ENCODE measurements around the gene OR2L3.
"Not testable (repeated sequence)": the region's sequence is repeated elsewhere in the genome, so short reads cannot be mapped to it uniquely, and the experiment has no call there.

OR2L3 gene

GRCh38 chr1:248046536-248046935, at the start of gene OR2L3:
Gene OR2L3, plus strand, starts transcription at chr1:248046836. Its CDS starts 13,846 bp downstream, at chr1:248060682.
- no peak for DNase-seq

- DNase-seq: no peak
These were observed 47.8 kb upstream of the OR2L3 start for GRCh38 chr1:247998811-247999210.

GRCh38 chr1:248000169-248000568, 46.5 kb upstream of the OR2L3 start:
- no peak for DNase-seq

GRCh38 chr1:248007778-248008177, 38.9 kb upstream of the OR2L3 start:
- no peak for DNase-seq

- DNase-seq: no peak
These were observed 37.0 kb upstream of the OR2L3 start for GRCh38 chr1:248009681-248010080.

- DNase-seq: no peak
These were observed 33.4 kb upstream of the OR2L3 start, which contains the start of gene OR2L5 for GRCh38 chr1:248013229-248013710. Gene OR2L5, plus strand, starts transcription at chr1:248013660. Its CDS starts 8,288 bp downstream, at chr1:248021948.

GRCh38 chr1:248015803-248016202, 30.8 kb upstream of the OR2L3 start:
- DNase-seq: no peak

GRCh38 chr1:248029770-248030169, 16.9 kb upstream of the OR2L3 start, which contains the start of gene OR2L2:
Gene OR2L2, plus strand, starts transcription at chr1:248030070. Its CDS starts 8,198 bp downstream, at chr1:248038268.
- DNase-seq: no peak

- DNase-seq: no peak
These were observed 1.4 kb upstream of the OR2L3 start for GRCh38 chr1:248045209-248045608.

- DNase-seq: no peak
These were observed 372 bp downstream of the OR2L3 start for GRCh38 chr1:248047008-248047407.

GRCh38 chr1:248054671-248055070, 8.0 kb downstream of the OR2L3 start:
- DNase-seq: no peak

GRCh38 chr1:248055261-248055660, 8.6 kb downstream of the OR2L3 start:
- no peak for DNase-seq

- no peak for DNase-seq
These were observed 18.4 kb downstream of the OR2L3 start for GRCh38 chr1:248065071-248065470.

GRCh38 chr1:248065604-248066003, 19.0 kb downstream of the OR2L3 start:
- DNase-seq: no peak

GRCh38 chr1:248083864-248084263, 37.2 kb downstream of the OR2L3 start:
- DNase-seq: not testable (repeated sequence)

GRCh38 chr1:248094884-248095283, 48.2 kb downstream of the OR2L3 start, which contains the start of gene OR2L13:
Gene OR2L13, plus strand, starts transcription at chr1:248095184. Its CDS starts 4,192 bp downstream, at chr1:248099376.
- no peak for DNase-seq

GRCh38 chr1:248098529-248098928, 51.9 kb downstream of the OR2L3 start:
- no peak for DNase-seq

- no peak for DNase-seq
These were observed 56.2 kb downstream of the OR2L3 start for GRCh38 chr1:248102847-248103246.

GRCh38 chr1:248111157-248111556, 64.5 kb downstream of the OR2L3 start:
- DNase-seq: no peak

All from activated CD4-positive, alpha-beta T cell treated with anti-CD3 and anti-CD28 coated beads for 48 hours (primary cell).